Activated CD8-positive, alpha-beta memory T cell treated with anti-CD3 and anti-CD28 coated beads, Interleukin-2, amount 10 ng/mL, durations not matched to agents 7 days and 5 days (primary cell): ENCODE results near the gene DNAJB11. TPM values are rescaled to one million over a fixed set of nuclear protein-coding genes. Genes with fewer than 3 reads are reported as not detected.
"Not testable (repeated sequence)": the region's sequence is repeated elsewhere in the genome, so short reads cannot be mapped to it uniquely, and the experiment has no call there.

ENCODE experiments used
- ATAC-seq: fragments of 150-1000 bp; cut with Tn5 transposase; one replicate; pipeline ENCODE4 v1.10.0; 2021; ENCODE audit warnings: moderate library complexity
- CTCF ChIA-PET: fragments of 350-600 bp; sonication (Branson Sonifier 250); formaldehyde crosslinking; loops from one replicate; lab custom pipeline; 2021; ENCODE audit warnings: antibody characterized with exemption; lab: Charles Lee
- DNase-seq: peaks from one replicate; pipeline ENCODE4 v3.0.0-alpha.2; 2020
- H3K27ac Mint-ChIP-seq: one replicate; pipeline ENCODE4 v1.8.0; 2021; ENCODE audit warnings: mild to moderate bottlenecking, mixed read lengths
- H3K27me3 Mint-ChIP-seq: one replicate; pipeline ENCODE4 v1.8.0; 2021; ENCODE audit warnings: mixed read lengths
- H3K36me3 Mint-ChIP-seq: one replicate; pipeline ENCODE4 v1.8.0; 2021; ENCODE audit warnings: mild to moderate bottlenecking, mixed read lengths
- H3K4me1 Mint-ChIP-seq: one replicate; pipeline ENCODE4 v1.8.0; 2021; ENCODE audit warnings: mixed read lengths
- H3K4me3 Mint-ChIP-seq: one replicate; pipeline ENCODE4 v1.8.0; 2021; ENCODE audit warnings: mild to moderate bottlenecking, moderate library complexity, mixed read lengths
- H3K9me3 Mint-ChIP-seq: one replicate; pipeline ENCODE4 v1.8.0; 2022; ENCODE audit warnings: low read depth, mixed read lengths
- total RNA-seq, 2 experiments: library from RNA; stranded (reverse); gene quantifications; one replicate each; pipeline ENCODE4 v1.2.3, GENCODE V29; 2021

Gene DNAJB11
- total RNA-seq, 2 experiments from 2014 or later: 48.6 to 61.3 TPM

DNA sequence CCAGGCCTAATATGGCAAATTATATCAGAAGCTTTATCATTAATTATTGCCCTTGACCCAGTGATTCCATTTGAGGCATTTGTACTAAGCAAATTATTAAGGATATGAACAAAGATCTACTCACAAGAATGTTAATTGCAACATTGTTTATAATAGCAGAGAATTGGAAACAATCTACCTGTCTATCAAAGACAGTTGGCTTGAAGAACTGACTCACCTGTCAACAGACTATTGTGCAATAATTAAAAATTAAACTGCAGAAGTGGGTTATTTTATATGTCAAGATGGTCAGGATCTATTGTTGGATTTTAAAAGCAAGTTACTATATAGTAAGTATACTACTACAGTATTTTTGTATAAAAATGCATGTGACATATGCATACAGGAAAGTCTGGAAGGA, 63.0 kb downstream of the DNAJB11 start:
- Mint-ChIP-seq H3K27ac (no peak overlapping the region), H3K36me3 (no peaks in the 10 kb centered on the region), H3K4me1 (no peaks in the 10 kb centered on the region), H3K9me3 (no peaks in the 10 kb centered on the region), H3K4me3 (no peak overlapping the region), H3K27me3 (peaks cover 17% of the 10 kb centered on the region)
- DNase-seq (no peak), ATAC-seq (no peak)
- CTCF ChIA-PET: interaction anchor here (3.4 kb wide), 1 partner anchor 16 kb away, joined by 15 read pairs; no protein-coding TSS in a partner anchor

DNA sequence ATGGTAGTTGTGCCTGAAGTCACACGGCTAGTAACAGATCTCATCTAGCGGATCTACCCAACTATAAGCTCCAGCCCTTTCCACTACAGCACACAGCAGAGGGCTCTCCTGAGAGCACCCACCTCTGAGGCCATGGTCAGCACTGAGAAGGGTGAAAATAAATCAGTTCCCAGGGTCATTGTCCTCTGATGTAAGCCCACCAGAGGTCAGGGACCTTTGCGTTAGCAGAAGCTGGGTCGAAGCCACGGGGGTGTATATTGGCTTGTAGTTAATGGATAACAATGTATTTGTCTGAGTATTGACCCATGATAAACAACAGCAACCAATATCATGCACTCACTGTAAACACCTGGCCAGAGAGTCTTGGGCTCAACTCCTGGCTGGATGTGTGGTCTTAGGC, 63.7 kb downstream of the DNAJB11 start:
- DNase-seq, H3K9me3 Mint-ChIP-seq, H3K27ac Mint-ChIP-seq, ATAC-seq, H3K4me1 Mint-ChIP-seq, H3K36me3 Mint-ChIP-seq, H3K4me3 Mint-ChIP-seq: not testable (repeated sequence)
- CTCF ChIA-PET: interaction anchor here (3.4 kb wide), 1 partner anchor 17 kb away, joined by 15 read pairs; no protein-coding TSS in a partner anchor
- peaks cover 22% of the 10 kb centered on the region for H3K27me3 Mint-ChIP-seq

Other genes starting within 250 kb of the DNAJB11 start
- gene DGKG, start 208.5 kb upstream of the DNAJB11 start, total RNA-seq: under 1 TPM; 0.20 to 0.66 TPM
- gene CRYGS, start 26.3 kb upstream of the DNAJB11 start, total RNA-seq: 1 to 10 TPM; 3.8 to 4.7 TPM
- gene TBCCD1, start 3.4 kb upstream of the DNAJB11 start, total RNA-seq: 10 to 100 TPM; 16.6 to 17.5 TPM
- not detected for gene AHSG, start 42.3 kb downstream of the DNAJB11 start, total RNA-seq
- not detected for gene FETUB, start 69.7 kb downstream of the DNAJB11 start, total RNA-seq
- not detected for gene HRG, start 95.3 kb downstream of the DNAJB11 start, total RNA-seq
- not detected for gene KNG1, start 146.6 kb downstream of the DNAJB11 start, total RNA-seq
- gene EIF4A2, start 212.9 kb downstream of the DNAJB11 start, total RNA-seq: 100 to 1,000 TPM; 374 to 441 TPM
- 100 to 1,000 TPM; 111 to 114 TPM for gene RFC4, start 235.8 kb downstream of the DNAJB11 start, total RNA-seq